ENCODE results near the gene UBE2J2.

GRCh38 chr1:1221887-1222574, 51.6 kb downstream of the UBE2J2 start:
- TF ChIP-seq CTCF (IDR thresholded peaks at IDR 0.05; ENCODE audit: low read depth, low read length, missing input control) = no peak
- no peak for TF ChIP-seq FOXA1 (IDR thresholded peaks at IDR 0.05)
- no peak for TF ChIP-seq REST (IDR thresholded peaks at IDR 0.05)
- no peak for TF ChIP-seq MAX (IDR thresholded peaks at IDR 0.05)
- no peak for TF ChIP-seq GABPA (IDR thresholded peaks at IDR 0.05 in 1 of 2, conservative IDR thresholded peaks at IDR 0.05 in 1 of 2)
- TF ChIP-seq ZBTB33 (IDR thresholded peaks at IDR 0.05) = no peak
- no peak for TF ChIP-seq SP1 (IDR thresholded peaks at IDR 0.05)
- TF ChIP-seq YY1 (IDR thresholded peaks at IDR 0.05) = no peak
- no peak for TF ChIP-seq JUND (IDR thresholded peaks at IDR 0.05)
